ENCODE results near the gene COL2A1.

The COL2A1 gene

DNA sequence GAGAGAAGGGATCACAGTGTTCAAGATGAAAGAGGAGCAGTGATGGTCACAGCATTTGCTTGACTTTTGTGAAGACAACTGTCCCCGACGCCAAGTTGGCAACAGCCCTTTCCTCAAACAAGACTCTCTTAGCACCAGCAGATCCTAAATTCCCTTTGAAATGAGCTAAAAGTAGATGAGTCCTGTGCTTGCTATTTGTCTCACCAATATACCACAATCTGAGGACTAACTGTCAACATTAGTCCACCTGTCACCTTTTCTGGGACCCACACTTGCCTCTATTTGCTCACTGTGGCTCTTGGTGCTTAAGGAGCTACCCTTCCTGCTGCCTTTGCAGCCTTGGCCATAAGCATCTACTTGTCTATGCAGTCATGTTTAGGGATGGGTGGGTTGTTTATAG is 47.4 kb upstream of the COL2A1 start:
- Histone ChIP-seq H3K27ac (ENCODE audit: low read depth, low read length) (no peak overlapping the region), H4K20me1 (ENCODE audit: low read depth, low read length) (no peaks in the 10 kb centered on the region), H3K79me2 (ENCODE audit: insufficient read depth, low read length) (no peaks in the 10 kb centered on the region), H3K4me3 (ENCODE audit: insufficient read depth, low read length, poor library complexity, severe bottlenecking) (no peak overlapping the region), H3K36me3 (ENCODE audit: low read length) (peaks cover 3% of the 10 kb centered on the region; the same call in 1 of the 2 replicates), H3F3A (ENCODE audit: insufficient read depth) (no peaks in the 10 kb centered on the region), H3K9me2 (replicated peaks; ENCODE audit: insufficient read depth, low read length) (no peaks in the 10 kb centered on the region), H3K9me3 (ENCODE audit: insufficient read depth, low read length) (no peaks in the 10 kb centered on the region), H2AFZ (ENCODE audit: low read depth, low read length, severe bottlenecking) (no peak overlapping the region), H3K27me3 (ENCODE audit: low read length) (no peaks in the 10 kb centered on the region), H3K4me2 (ENCODE audit: low read depth, low read length, poor library complexity, severe bottlenecking) (no peak overlapping the region), H3K9ac (ENCODE audit: low read length) (no peak overlapping the region)
- no peak for TF ChIP-seq EZH2phosphoT487 (conservative IDR thresholded peaks at IDR 0.05; ENCODE audit: low read length)
- TF ChIP-seq CTCF (IDR thresholded peaks at IDR 0.05; ENCODE audit: insufficient read depth, low read length, poor library complexity, severe bottlenecking): no peak

- Histone ChIP-seq H3K4me2 (ENCODE audit: low read depth, low read length, poor library complexity, severe bottlenecking) (no peak overlapping the region), H2AFZ (ENCODE audit: low read depth, low read length, severe bottlenecking) (no peak overlapping the region), H3K9ac (ENCODE audit: low read length) (no peak overlapping the region), H3K27me3 (ENCODE audit: low read length) (no peaks in the 10 kb centered on the region), H3F3A (ENCODE audit: insufficient read depth) (no peaks in the 10 kb centered on the region), H4K20me1 (ENCODE audit: low read depth, low read length) (no peaks in the 10 kb centered on the region), H3K9me3 (ENCODE audit: insufficient read depth, low read length) (no peaks in the 10 kb centered on the region), H3K4me3 (ENCODE audit: insufficient read depth, low read length, poor library complexity, severe bottlenecking) (no peak overlapping the region), H3K36me3 (ENCODE audit: low read length) (peaks cover 3% of the 10 kb centered on the region; the same call in 1 of the 2 replicates), H3K27ac (ENCODE audit: low read depth, low read length) (no peak overlapping the region), H3K9me2 (replicated peaks; ENCODE audit: insufficient read depth, low read length) (no peaks in the 10 kb centered on the region), H3K79me2 (ENCODE audit: insufficient read depth, low read length) (no peaks in the 10 kb centered on the region)
- no peak for TF ChIP-seq EZH2phosphoT487 (conservative IDR thresholded peaks at IDR 0.05; ENCODE audit: low read length)
- no peak for TF ChIP-seq CTCF (IDR thresholded peaks at IDR 0.05; ENCODE audit: insufficient read depth, low read length, poor library complexity, severe bottlenecking)
These were observed 45.9 kb upstream of the COL2A1 start for GRCh38 chr12:48050174-48050573.

DNA sequence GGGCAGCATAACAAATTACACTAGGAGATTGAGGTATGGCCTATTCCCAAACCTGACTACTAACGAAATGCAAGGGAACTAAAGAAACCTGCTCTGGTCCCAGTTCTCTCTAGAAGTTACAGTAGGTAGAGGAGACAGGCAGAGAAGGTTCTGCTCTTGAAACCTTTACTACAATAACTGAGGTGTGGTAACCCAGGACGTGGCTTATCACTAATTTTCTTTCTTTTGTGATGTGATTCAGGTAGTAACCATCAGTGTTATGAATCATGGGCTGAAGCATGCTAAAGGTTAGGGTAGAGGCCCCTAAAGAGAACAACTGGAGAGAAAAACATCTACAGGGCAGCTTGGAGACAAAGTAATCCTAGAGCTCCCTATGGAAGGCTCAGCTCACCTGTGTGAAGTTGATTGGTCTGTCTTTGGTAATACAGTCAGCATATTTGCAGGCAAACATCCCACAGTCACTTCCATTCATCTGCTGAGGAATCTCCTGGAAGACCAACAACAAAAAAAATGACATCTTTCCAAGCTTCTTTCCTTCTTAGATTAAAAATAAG is 41.8 kb upstream of the COL2A1 start:
- Histone ChIP-seq H3K36me3 (ENCODE audit: low read length) (peaks cover 7% of the 10 kb centered on the region; the same call in 1 of the 2 replicates), H3K9me3 (ENCODE audit: insufficient read depth, low read length) (no peaks in the 10 kb centered on the region), H3K79me2 (ENCODE audit: insufficient read depth, low read length) (no peaks in the 10 kb centered on the region), H3K9ac (ENCODE audit: low read length) (no peak overlapping the region), H2AFZ (ENCODE audit: low read depth, low read length, severe bottlenecking) (no peak overlapping the region), H3K9me2 (replicated peaks; ENCODE audit: insufficient read depth, low read length) (no peaks in the 10 kb centered on the region), H3K27me3 (ENCODE audit: low read length) (no peaks in the 10 kb centered on the region), H3F3A (ENCODE audit: insufficient read depth) (no peaks in the 10 kb centered on the region), H3K4me3 (ENCODE audit: insufficient read depth, low read length, poor library complexity, severe bottlenecking) (no peak overlapping the region), H3K27ac (ENCODE audit: low read depth, low read length) (no peak overlapping the region), H3K4me2 (ENCODE audit: low read depth, low read length, poor library complexity, severe bottlenecking) (no peak overlapping the region), H4K20me1 (ENCODE audit: low read depth, low read length) (no peaks in the 10 kb centered on the region)
- TF ChIP-seq CTCF (IDR thresholded peaks at IDR 0.05; ENCODE audit: insufficient read depth, low read length, poor library complexity, severe bottlenecking): no peak
- TF ChIP-seq EZH2phosphoT487 (conservative IDR thresholded peaks at IDR 0.05; ENCODE audit: low read length): no peak
